WTC11 (cell line): ENCODE measurements around the gene LATS2.

Experiments used
- FOXJ3 ChIP-seq: sonication (generic); formaldehyde crosslinking; IDR thresholded peaks from 2 replicates; pipeline ENCODE4 v1.9.0; 2021; ENCODE audit warnings: missing genetic modification reagents, mild to moderate bottlenecking, borderline replicate concordance
- JUN ChIP-seq: sonication (generic); formaldehyde crosslinking; IDR thresholded peaks from 2 replicates; pipeline ENCODE4 v1.8.0; 2023; ENCODE audit warnings: mild to moderate bottlenecking, missing genetic modification reagents
- NFE2L1 ChIP-seq: sonication (generic); formaldehyde crosslinking; IDR thresholded peaks from 2 replicates; pipeline ENCODE4 v1.8.1; 2023; ENCODE audit warnings: missing genetic modification reagents
- NFYB ChIP-seq: sonication (generic); formaldehyde crosslinking; conservative IDR thresholded peaks from 2 replicates; pipeline ENCODE4 v1.8.0; 2022; ENCODE audit warnings: low read depth, missing genetic modification reagents
- ZNF121 ChIP-seq: sonication (generic); formaldehyde crosslinking; IDR thresholded peaks from 2 replicates; pipeline ENCODE4 v1.8.0; 2023; ENCODE audit warnings: missing genetic modification reagents
- TF ChIP-seq, protein P1 (sequence below): sonication (generic); formaldehyde crosslinking; IDR thresholded peaks from 2 replicates; pipeline ENCODE4 v1.8.1; 2023; ENCODE audit warnings: mild to moderate bottlenecking, moderate library complexity, missing genetic modification reagents
- TF ChIP-seq, protein P2 (sequence below): sonication (generic); formaldehyde crosslinking; IDR thresholded peaks from 2 replicates; pipeline ENCODE4 v1.8.0; 2022; ENCODE audit warnings: mild to moderate bottlenecking, missing genetic modification reagents
- TF ChIP-seq, protein P3 (sequence below): sonication (generic); formaldehyde crosslinking; IDR thresholded peaks from 2 replicates; pipeline ENCODE4 v1.8.1; 2022; ENCODE audit warnings: low read depth, mild to moderate bottlenecking, moderate library complexity, missing genetic modification reagents, borderline replicate concordance
- TF ChIP-seq, protein P4 (sequence below): fragments of 200-600 bp; IDR thresholded peaks from 2 replicates; pipeline ENCODE4 v1.8.0; 2022; ENCODE audit warnings: antibody characterized with exemption
- TF ChIP-seq, protein P5 (sequence below): sonication (generic); formaldehyde crosslinking; IDR thresholded peaks from 2 replicates; pipeline ENCODE4 v1.8.1; 2023; ENCODE audit warnings: mild to moderate bottlenecking, missing genetic modification reagents, moderate library complexity

DNA sequence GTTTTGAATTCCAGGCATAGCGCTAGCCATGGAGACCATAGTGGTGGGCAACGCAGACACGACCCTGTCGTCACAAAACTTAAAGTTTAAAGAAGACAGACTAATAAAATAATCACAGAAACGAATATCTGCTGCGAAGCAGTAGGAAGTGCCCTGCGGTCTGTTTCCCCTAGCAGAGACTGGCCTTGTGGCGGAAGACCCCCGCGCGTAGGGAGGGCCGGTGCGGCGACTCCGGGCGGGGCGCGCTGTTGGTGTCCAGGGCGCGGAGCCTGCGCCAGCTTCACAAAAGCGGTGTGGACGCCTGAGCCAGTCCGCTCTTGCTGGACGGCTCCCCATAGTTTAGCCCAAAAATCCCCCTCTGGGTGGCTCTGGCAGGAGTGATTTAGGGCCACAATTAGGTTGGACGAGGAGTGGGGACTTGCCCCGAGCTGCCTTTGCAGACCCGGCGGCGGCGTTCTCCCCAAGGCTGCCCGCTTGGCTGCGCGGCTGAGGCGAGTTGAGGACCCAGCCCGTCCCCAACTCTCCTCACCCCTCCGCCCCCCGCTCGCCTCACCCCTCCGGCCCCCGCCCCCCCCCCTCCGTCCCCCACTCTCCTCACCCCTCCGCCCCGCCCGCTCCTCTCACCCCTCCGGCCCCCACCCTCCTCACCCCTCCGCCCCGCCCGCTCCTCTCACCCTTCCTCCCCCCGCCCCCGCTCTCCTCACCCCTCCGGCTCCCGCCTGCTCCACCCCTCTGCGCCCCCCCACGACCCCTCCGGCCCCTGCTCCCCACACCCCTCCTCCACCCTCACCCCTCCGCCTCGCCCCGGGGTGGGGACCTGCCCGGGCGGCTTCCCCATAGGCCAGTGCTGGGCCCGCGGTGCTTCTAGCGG is 14.2 kb upstream of the LATS2 start:
- TF ChIP-seq NFE2L1 (CRISPR knock-in tag): no peak
- TF ChIP-seq, protein P1, sequence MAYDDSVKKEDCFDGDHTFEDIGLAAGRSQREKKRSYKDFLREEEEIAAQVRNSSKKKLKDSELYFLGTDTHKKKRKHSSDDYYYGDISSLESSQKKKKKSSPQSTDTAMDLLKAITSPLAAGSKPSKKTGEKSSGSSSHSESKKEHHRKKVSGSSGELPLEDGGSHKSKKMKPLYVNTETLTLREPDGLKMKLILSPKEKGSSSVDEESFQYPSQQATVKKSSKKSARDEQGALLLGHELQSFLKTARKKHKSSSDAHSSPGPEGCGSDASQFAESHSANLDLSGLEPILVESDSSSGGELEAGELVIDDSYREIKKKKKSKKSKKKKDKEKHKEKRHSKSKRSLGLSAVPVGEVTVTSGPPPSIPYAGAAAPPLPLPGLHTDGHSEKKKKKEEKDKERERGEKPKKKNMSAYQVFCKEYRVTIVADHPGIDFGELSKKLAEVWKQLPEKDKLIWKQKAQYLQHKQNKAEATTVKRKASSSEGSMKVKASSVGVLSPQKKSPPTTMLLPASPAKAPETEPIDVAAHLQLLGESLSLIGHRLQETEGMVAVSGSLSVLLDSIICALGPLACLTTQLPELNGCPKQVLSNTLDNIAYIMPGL: no peak
- no peak for TF ChIP-seq FOXJ3 (CRISPR knock-in tag)
- TF ChIP-seq JUN (CRISPR knock-in tag): no peak
- TF ChIP-seq NFYB (CRISPR knock-in tag): no peak
- TF ChIP-seq, protein P2, sequence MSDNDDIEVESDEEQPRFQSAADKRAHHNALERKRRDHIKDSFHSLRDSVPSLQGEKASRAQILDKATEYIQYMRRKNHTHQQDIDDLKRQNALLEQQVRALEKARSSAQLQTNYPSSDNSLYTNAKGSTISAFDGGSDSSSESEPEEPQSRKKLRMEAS (CRISPR knock-in tag): no peak
- no peak for TF ChIP-seq ZNF121 (CRISPR knock-in tag)
- TF ChIP-seq, protein P3, sequence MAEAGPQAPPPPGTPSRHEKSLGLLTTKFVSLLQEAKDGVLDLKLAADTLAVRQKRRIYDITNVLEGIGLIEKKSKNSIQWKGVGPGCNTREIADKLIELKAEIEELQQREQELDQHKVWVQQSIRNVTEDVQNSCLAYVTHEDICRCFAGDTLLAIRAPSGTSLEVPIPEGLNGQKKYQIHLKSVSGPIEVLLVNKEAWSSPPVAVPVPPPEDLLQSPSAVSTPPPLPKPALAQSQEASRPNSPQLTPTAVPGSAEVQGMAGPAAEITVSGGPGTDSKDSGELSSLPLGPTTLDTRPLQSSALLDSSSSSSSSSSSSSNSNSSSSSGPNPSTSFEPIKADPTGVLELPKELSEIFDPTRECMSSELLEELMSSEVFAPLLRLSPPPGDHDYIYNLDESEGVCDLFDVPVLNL: no peak
- TF ChIP-seq, protein P4, sequence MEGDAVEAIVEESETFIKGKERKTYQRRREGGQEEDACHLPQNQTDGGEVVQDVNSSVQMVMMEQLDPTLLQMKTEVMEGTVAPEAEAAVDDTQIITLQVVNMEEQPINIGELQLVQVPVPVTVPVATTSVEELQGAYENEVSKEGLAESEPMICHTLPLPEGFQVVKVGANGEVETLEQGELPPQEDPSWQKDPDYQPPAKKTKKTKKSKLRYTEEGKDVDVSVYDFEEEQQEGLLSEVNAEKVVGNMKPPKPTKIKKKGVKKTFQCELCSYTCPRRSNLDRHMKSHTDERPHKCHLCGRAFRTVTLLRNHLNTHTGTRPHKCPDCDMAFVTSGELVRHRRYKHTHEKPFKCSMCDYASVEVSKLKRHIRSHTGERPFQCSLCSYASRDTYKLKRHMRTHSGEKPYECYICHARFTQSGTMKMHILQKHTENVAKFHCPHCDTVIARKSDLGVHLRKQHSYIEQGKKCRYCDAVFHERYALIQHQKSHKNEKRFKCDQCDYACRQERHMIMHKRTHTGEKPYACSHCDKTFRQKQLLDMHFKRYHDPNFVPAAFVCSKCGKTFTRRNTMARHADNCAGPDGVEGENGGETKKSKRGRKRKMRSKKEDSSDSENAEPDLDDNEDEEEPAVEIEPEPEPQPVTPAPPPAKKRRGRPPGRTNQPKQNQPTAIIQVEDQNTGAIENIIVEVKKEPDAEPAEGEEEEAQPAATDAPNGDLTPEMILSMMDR: no peak
- TF ChIP-seq, protein P5, sequence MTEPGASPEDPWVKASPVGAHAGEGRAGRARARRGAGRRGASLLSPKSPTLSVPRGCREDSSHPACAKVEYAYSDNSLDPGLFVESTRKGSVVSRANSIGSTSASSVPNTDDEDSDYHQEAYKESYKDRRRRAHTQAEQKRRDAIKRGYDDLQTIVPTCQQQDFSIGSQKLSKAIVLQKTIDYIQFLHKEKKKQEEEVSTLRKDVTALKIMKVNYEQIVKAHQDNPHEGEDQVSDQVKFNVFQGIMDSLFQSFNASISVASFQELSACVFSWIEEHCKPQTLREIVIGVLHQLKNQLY: no peak
